Mesothelial cell of epicardium (in vitro differentiated cells): Measurements from ENCODE around the gene PDE4D. TPM values are rescaled to one million over a fixed set of nuclear protein-coding genes. Genes with fewer than 3 reads are reported as not detected.
A peak's percentile ranks its signal among the peaks of the same experiment; 100 is the strongest.

Experiments used
- DNase-seq, 2 experiments: peaks; one replicate each; pipeline ENCODE4 v3.0.0; 2021; ENCODE audit warnings: low spot score in 2 of 2; ENCODE audit not compliant: unreplicated experiment in 2 of 2
- H3K27ac Mint-ChIP-seq: 2 replicates; pipeline ENCODE4 v1.8.0; 2021; ENCODE audit warnings: mixed read lengths
- H3K27me3 Mint-ChIP-seq: 2 replicates; pipeline ENCODE4 v1.8.0; 2021; ENCODE audit warnings: low read depth, mixed read lengths
- H3K36me3 Mint-ChIP-seq: 2 replicates; pipeline ENCODE4 v1.8.0; 2021; ENCODE audit warnings: mixed read lengths
- H3K4me1 Mint-ChIP-seq: 2 replicates; pipeline ENCODE4 v1.8.0; 2021; ENCODE audit warnings: mixed read lengths
- H3K4me3 Mint-ChIP-seq: 2 replicates; pipeline ENCODE4 v1.8.0; 2021; ENCODE audit warnings: mild to moderate bottlenecking, moderate library complexity, mixed read lengths
- H3K9me3 Mint-ChIP-seq: 2 replicates; pipeline ENCODE4 v1.8.0; 2021; ENCODE audit warnings: mixed read lengths
- total RNA-seq: library from RNA; stranded (reverse); gene quantifications from 3 replicates; pipeline ENCODE4 v1.2.1, GENCODE V29; 2021
- TF ChIP-seq, protein P1 (sequence below): fragments of 200-600 bp; sonication (generic); IDR thresholded peaks from one replicate; pipeline ENCODE4 v1.5.0; 2021; ENCODE audit warnings: antibody characterized with exemption; ENCODE audit not compliant: unreplicated experiment

The PDE4D gene
- total RNA-seq, 1 donor from 2014 or later = 105 TPM

DNA sequence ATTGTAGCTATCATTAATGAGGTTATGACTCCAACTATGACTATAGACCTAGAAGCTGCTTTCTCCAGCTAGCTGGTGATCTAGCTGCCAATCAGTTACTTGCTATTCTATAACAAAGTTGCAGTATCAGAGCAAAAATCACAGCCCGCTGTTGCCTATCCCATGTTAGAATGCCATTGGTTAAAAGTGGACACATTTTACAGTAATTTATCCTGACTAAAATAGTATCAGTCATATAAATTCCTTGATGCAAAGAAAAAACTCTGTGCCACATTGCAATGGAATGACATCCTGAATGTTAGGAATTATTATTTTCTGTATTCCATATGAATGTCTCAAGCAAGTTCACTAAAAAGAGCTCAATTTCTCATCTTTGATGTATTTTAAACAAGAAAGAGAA lies 626.5 kb downstream of the PDE4D start:
- DNase-seq = no peak
- Mint-ChIP-seq H3K4me3 (no peak overlapping the region), H3K4me1 (peaks cover 22% of the 10 kb centered on the region), H3K9me3 (no peaks in the 10 kb centered on the region), H3K27ac (no peak overlapping the region), H3K27me3 (no peaks in the 10 kb centered on the region), H3K36me3 (no peaks in the 10 kb centered on the region)
- TF ChIP-seq, protein P1, sequence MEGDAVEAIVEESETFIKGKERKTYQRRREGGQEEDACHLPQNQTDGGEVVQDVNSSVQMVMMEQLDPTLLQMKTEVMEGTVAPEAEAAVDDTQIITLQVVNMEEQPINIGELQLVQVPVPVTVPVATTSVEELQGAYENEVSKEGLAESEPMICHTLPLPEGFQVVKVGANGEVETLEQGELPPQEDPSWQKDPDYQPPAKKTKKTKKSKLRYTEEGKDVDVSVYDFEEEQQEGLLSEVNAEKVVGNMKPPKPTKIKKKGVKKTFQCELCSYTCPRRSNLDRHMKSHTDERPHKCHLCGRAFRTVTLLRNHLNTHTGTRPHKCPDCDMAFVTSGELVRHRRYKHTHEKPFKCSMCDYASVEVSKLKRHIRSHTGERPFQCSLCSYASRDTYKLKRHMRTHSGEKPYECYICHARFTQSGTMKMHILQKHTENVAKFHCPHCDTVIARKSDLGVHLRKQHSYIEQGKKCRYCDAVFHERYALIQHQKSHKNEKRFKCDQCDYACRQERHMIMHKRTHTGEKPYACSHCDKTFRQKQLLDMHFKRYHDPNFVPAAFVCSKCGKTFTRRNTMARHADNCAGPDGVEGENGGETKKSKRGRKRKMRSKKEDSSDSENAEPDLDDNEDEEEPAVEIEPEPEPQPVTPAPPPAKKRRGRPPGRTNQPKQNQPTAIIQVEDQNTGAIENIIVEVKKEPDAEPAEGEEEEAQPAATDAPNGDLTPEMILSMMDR = no peak

DNA sequence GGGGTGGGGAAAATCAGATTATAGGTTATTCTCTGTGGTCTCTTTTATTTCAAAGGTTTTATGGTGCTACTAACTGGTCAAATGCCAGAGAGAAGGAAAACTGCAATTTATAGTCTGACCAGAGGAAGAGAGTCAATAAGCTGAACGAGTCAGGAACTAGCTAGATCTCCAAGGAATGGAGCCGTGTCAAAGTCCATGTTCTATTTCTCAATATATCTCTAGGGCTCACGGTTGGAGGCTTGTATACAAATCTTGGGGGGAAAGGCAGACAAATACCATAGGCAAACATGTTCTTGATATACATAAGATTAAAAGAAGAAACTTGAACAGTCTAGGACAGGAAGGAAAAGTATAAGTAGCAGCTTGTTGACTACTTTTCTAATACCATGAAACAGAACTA lies 627.1 kb downstream of the PDE4D start:
- no peaks in the 10 kb centered on the region for H3K36me3 Mint-ChIP-seq
- TF ChIP-seq, protein P1 = no peak
- H3K27me3 Mint-ChIP-seq = no peaks in the 10 kb centered on the region
- peaks cover 25% of the 10 kb centered on the region for H3K4me1 Mint-ChIP-seq
- no peak overlapping the region for H3K27ac Mint-ChIP-seq
- no peak overlapping the region for H3K4me3 Mint-ChIP-seq
- no peak for DNase-seq
- H3K9me3 Mint-ChIP-seq = no peaks in the 10 kb centered on the region

DNA sequence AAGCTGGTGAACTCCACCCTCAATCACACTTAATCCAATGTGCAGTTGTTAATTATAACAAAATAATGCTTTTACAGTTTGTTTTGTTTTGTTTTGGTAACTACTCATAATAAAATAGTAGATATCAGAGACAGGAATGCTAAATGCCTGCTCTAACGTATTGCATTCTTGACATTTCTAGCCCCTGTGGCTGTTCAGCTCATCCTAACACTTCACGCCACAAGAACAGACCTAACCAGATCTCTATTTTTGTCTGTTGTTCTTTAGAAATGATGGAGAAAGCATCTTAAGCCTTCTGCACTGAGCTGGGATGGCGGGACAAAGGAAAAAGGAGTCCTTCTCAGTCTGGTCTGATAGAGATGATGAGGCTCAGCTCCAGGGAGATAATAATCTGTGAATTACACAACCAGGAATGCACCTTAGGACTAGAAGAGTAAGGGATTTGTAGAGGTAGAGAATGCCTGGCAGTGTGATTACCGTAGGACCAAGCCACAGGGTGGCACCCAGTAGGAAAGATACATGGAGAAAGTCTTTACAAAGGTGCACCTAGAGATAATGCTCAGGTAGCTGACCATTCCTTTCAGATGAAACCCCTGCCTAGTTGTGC lies 628.8 kb downstream of the PDE4D start:
- H3K27me3 Mint-ChIP-seq = no peaks in the 10 kb centered on the region
- H3K36me3 Mint-ChIP-seq = no peaks in the 10 kb centered on the region
- no peak for DNase-seq
- H3K9me3 Mint-ChIP-seq = no peaks in the 10 kb centered on the region
- TF ChIP-seq, protein P1 = no peak
- peak overlapping the region; percentile 86 for H3K27ac Mint-ChIP-seq
- no peak overlapping the region for H3K4me3 Mint-ChIP-seq
- H3K4me1 Mint-ChIP-seq = peaks cover 30% of the 10 kb centered on the region

DNA sequence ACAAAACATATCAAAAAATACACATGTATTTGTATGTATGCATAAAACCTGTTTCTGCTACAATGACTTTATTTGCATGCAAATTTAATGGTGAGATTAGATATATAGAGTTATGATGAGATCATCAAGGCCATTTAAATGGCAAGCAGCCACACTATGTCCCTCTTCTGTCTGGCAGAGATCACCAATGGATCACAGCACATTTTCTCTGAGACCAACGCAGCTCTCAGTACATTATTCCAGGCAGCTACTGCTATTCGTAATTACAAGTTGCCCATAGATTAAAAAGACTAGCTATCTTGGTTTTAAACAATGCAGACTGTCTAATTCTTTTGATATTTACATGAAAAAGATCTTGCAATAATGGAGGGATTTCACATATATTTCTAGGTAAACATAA lies 629.5 kb downstream of the PDE4D start:
- H3K9me3 Mint-ChIP-seq = no peaks in the 10 kb centered on the region

DNA sequence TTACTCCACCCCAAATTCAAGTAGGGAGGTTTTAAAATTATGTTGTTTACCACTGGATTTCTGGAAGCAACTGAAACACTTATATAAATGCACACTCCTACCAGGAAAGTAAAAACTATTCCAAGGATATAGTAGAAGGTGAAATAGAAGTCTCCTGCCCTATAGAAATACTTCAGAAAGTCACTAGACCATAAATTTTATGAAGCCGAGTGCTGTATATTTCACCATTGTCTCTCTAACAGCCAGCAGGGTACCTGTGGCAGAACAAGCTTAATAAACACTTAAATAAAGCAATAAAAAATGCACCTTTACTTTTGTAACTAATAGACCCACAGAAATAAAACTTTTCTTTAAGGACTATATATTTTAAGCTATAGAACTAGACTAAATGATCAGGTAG lies 631.6 kb downstream of the PDE4D start:
- peaks cover 40% of the 10 kb centered on the region for H3K4me1 Mint-ChIP-seq

More for the DNA sequence above, 629.5 kb downstream of the PDE4D start:
- no peaks in the 10 kb centered on the region for H3K27me3 Mint-ChIP-seq
- H3K4me1 Mint-ChIP-seq = peaks cover 36% of the 10 kb centered on the region
- no peaks in the 10 kb centered on the region for H3K36me3 Mint-ChIP-seq
- no peak overlapping the region for H3K4me3 Mint-ChIP-seq
- TF ChIP-seq, protein P1 = no peak
- no peak for DNase-seq
- H3K27ac Mint-ChIP-seq = peak overlapping the region; percentile 86

More for the DNA sequence above, 631.6 kb downstream of the PDE4D start:
- TF ChIP-seq, protein P1 = no peak
- Mint-ChIP-seq H3K9me3 (no peaks in the 10 kb centered on the region), H3K27ac (no peak overlapping the region), H3K36me3 (no peaks in the 10 kb centered on the region), H3K4me3 (no peak overlapping the region), H3K27me3 (no peaks in the 10 kb centered on the region)
- no peak for DNase-seq
